ENCODE results near the gene TROAP.
A peak's percentile ranks its signal among the peaks of the same experiment; 100 is the strongest.
"Not testable (repeated sequence)": the region's sequence is repeated elsewhere in the genome, so short reads cannot be mapped to it uniquely, and the experiment has no call there.

The TROAP gene

DNA sequence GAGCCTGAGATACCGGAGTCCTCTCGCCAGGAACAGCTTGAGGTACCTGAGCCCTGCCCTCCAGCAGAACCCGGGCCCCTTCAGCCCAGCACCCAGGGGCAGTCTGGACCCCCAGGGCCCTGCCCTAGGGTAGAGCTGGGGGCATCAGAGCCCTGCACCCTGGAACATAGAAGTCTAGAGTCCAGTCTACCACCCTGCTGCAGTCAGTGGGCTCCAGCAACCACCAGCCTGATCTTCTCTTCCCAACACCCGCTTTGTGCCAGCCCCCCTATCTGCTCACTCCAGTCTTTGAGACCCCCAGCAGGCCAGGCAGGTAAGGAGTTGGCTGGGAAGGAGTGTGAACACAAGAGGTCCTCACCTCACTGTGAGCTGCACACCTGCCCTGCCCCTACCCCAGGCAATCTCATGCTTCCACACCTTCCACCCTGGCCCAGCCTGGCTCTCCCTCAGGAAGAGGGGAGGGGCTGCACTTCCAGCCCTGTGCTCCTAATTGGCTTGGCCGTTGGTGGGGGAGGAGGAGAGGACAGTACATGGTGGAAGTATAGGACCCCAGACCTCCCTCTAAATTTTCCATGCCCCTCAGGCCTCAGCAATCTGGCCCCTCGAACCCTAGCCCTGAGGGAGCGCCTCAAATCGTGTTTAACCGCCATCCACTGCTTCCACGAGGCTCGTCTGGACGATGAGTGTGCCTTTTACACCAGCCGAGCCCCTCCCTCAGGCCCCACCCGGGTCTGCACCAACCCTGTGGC lies 7.8 kb downstream of the TROAP start:
- no peak for DNase-seq (ENCODE audit: low read depth in 2 of 2)

DNA sequence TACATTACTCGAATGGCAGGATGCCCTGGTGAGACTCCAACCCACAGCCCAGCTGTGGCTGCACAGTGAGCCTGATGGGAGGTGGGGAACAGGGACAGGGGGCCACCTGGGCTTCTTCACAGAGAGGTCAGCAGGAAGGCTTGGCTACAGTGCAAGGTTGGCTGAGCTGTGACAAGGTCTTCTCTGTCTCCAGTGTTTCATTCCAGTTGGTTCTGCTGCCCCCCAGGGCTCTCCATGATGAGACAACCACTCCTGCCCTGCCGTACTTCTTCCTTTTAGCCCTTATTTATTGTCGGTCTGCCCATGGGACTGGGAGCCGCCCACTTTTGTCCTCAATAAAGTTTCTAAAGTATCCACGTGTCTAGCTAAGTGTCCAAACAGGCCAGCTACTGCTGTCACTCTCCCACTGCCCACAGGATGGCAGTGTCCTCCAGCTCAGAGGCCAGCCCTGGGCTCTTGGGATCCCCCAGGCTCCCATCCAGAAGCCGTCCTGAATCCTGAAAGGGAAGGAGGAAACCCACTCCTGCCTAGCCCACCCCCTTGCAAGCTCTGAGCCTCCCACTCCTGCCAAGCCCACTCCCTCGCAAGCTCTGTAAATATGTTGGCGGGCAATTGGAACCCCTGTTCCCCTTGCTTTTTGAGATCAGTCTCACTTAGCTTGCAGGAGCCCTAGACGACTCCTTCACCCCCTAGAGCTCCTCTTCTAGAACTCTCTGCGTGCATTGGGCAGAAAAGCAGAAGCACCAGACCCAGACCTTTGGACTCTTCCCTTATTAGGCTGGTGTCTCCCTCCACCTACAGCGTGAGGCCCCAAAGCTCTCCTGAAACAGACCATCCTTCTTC lies 8.5 kb downstream of the TROAP start:
- peak in 1 of 2 experiments; percentile 32 for DNase-seq (ENCODE audit: low read depth in 2 of 2)

GRCh38 chr12:49332441-49332861 lies 9.4 kb downstream of the TROAP start:
- no peak for DNase-seq (ENCODE audit: low read depth in 2 of 2)

DNA sequence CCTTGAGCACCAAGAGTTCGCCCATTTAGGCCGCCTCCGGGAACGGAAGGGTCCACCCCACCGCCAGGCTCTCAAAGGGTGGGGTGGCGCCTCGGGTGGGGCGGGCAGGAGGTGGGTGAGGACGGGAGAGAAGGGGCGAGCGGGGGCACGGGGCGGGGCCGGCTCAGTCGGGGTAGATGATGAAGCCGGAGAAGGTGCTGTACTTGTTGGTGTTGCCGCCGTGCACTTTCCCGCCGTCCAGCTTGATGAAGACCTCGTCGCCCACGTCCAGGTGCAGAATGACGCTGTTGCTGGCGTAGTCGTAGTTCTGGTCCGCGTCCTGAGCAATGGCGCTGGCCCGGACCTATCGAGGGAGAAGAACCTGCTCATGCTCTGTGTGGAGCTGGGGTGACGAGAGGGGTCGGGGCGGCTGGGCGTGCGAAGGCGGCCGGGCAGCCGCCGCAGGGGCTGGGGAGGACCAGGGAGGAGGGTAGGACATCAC lies 9.9 kb downstream of the TROAP start:
- no peak for DNase-seq (ENCODE audit: low read depth in 2 of 2)

GRCh38 chr12:49333778-49334177 lies 10.7 kb downstream of the TROAP start:
- not testable (repeated sequence) for DNase-seq (ENCODE audit: low read depth in 2 of 2)

DNA sequence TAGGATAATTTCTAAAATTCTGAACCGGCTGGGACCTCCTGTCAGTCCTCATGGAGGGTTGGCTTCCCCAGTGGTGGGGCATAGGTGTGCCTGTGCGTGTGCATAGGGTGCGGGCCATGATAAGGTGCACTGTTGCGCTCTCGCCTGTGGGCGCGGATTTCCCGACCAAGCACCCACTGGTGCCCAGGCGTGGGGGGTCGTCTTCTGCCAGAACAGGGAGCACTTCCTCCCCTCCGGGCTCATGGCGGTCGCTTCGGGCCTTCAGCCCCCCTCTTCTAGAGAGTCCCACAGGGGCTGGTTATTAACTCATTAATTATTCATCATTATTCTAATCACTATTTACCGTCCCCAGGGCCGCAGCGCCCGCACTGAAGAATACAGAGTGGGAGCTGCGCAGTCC lies 11.2 kb downstream of the TROAP start:
- no peak for DNase-seq (ENCODE audit: low read depth in 2 of 2)

GRCh38 chr12:49334681-49335080 lies 11.6 kb downstream of the TROAP start:
- DNase-seq (ENCODE audit: low read depth in 2 of 2): no peak

DNA sequence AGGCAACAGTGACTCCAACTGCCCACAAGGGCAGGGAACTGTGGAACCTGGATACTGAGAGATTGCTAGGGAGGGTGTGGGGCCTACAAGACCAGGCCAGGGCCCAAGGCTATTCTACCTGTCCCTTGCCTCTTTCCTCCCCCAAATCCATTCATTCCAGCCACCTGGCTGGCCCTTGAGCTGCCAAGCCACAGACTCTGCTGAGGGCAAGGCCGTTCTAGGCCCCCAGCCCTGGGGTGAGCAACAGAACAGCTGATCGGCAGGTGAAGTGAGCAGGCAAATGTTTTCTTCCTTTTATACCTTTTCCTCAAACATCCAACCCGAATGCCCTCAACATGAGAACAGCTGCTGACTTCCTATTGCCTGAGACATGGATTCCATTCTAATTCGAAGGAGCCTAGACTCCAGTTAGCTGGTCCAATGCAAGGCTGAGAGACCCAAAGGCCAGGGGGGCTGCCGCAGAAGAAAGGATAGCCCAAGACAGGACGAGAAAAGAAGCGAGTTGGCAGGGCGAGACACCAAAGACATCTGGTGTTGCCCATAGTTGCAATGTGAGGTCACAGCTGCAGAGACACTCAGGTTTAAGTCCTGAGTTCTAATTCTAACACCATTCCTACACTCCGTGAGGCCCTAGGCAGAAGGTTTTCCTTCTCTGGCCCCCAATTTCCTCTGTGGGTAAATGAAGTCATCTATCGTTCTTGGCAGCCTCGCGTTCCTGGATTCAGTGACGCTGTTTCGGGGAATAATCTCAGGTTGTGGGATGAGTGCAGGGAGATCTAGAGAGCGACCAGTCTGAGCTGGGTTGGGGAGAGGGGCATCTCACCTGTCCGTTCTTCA lies 12.3 kb downstream of the TROAP start:
- no peak for DNase-seq (ENCODE audit: low read depth in 2 of 2)

DNA sequence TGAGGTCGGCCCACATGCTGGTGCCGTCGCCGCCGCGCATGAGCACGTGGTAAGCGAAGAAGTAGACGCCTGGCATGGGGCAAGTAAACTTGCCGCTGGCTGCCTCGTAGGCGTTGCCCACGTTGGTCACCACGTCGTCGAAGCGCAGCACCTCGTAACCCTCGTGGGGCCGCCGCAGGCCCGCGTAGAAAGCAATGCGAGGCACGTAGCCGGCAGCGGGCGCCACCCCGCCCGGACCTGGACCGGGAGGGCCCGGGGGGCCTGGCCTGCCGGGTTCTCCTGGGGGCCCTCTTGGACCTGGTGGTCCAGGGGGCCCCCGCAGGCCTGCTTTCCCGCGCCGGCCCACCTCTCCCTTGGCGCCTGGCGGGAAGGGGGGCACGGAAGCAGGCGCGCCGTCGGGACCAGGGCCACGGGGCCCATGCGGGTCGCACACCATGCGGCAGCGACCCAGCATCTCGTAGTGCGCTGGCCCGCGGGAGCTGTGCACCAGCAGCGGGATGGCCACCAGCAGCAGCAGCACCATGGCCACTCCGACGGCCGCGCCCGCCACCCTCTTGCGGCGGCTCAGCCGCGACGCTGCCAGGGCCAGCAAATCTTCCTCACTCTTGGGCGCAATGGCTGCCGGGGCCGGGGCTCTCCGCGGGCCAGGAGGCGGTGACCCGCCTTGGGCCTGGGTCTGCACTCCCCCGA lies 13.0 kb downstream of the TROAP start:
- DNase-seq (ENCODE audit: low read depth in 2 of 2): no peak

DNA sequence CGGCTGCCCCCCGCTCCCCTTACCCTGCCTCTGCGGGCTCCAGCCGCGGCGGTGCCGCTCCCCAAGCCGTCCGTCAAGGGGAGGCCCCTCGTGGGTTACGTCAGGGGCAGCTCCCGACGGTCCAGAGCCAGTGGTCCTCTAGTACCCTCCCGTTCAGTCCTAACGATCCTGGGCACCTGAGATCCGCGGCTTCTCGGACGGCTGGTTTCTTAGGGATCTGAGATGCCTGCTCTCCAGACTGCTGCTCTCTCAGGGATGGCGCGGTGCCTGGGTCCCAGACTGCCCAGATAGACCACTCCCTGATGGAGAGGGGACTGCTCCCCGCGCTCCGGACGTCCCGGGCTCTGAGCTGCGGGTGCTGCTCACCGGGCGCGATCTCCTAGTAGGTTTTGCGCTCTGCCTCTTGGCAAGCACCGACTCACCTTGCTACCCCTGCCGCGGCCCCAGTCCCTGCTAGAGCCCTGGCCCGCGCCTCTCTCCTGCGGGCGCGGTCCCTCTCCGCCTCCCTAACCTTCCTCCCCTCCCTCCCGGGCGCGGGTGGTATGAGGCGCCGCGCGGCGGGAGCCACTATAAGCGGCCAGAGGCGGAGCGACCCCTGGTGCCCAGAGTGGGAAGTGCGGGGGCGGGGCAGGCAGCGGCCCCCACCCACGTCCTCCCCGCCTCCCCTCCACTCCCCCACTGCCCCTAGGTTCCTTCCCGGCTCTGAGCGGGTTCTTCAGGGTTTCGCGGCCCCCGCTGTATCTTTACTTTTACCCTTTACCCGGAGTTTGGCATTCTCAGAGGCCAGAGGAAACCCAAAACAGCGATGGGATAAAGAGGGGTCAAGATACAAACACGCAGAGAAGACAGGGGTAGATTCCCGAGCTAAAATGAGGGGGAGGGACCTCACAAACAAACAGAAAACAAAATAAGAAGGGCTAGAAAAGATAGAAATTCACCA lies 13.9 kb downstream of the TROAP start, which contains the start of gene C1QL4:
Gene C1QL4, minus strand, starts transcription at position 544 of the 940 bp plus-strand sequence. CDS start 711 bp downstream, outside the sequence.
- DNase-seq (ENCODE audit: low read depth in 2 of 2): peak in 1 of 2 experiments; percentile 23

DNA sequence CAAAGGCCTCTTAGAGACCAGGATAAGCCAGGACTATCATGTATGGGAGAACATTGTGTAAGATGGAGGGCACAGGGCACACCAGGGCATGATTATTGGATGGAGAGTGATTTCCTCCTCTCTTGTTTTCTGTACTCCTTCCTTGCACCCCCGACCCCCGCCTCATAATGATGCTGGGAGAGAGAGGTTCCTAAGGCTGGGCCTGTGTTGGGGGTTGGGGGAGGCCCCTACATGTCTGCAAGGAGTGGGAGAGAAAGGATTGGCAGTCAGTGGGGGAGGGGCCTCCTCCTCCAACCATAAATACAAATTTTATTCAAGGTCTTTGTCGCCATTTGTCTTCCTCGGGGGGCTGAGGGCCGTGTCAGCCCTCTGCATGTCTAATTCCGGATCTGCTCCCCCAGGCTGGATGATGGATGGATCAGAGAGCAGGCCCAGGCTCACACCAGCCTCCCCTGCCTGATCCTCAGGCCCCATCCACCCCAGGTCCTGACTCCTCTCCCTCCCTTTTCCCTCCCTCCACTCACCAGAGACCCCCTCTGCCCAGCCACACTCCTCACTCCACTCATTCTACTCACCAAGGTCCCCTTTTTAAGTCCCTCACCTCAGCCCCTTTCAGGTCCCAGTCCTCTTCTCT lies 15.9 kb downstream of the TROAP start:
- DNase-seq (ENCODE audit: low read depth in 2 of 2): no peak

DNA sequence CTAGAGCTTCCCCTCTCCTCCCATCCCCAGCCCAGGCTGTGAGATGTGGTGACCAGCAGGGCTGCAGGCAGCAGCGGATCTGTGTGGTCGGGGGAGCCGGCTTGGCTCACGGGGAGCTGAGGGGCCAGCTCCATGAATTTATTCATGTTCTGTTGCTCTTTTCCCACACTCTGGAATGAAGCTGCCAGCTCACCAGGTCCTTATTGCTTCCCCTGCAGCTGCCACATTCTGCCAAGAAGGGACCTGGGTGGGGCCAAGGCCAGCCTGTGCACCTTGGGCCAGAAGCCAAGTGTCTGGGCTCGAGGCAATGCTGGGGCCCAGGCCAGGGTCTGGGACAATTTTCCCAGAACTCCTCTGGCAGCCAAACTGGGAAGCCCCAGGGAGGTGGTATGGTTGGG lies 16.4 kb downstream of the TROAP start:
- DNase-seq (ENCODE audit: low read depth in 2 of 2): no peak

- no peak for DNase-seq (ENCODE audit: low read depth in 2 of 2)
These were observed 17.2 kb downstream of the TROAP start for GRCh38 chr12:49340095-49340870.

- DNase-seq (ENCODE audit: low read depth in 2 of 2): no peak
These were observed 18.1 kb downstream of the TROAP start for GRCh38 chr12:49340971-49341776.

- DNase-seq (ENCODE audit: low read depth in 2 of 2): no peak
These were observed 18.7 kb downstream of the TROAP start for GRCh38 chr12:49341777-49342065.

DNA sequence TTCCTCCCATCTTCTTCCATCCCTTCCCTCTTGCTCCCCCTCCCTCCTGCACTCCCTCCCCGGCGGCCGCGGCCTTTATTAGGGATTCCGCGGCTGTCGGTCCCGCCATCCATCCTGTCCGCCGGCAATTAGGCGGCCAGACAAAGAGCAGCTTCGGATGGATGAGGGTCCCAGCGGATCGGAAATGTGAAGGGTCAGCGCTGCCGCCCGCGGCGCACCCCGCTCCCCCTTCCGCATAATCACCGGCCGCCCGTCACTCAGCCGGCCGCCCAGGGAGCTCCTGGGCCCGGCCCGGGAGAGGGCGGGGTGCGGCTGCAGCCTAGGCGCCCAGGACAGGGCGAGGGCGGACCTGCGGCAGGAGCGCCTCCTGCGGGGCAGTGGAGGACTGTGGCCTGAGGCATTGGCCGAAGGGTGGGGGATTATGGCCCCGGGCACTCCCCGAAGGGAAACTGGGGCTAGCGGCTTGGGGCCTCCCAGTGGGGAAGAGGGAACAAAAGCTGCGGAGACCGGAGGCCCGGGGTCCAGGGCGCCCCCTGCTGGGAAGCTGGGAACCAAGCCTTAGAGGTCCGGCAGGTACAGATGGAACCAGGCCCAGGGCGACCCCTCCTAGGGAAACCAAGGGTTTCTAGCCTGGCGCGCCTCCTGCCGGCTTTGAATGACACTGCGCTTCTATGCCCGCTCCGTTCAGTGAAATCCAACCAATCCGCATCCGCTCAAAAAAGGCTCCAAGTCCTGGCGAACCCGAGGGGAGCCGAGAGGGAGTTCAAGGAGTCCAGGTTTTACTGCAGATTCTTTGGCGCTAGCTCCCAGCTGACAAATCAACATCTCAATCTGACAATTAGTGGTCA lies 19.2 kb downstream of the TROAP start:
- DNase-seq (ENCODE audit: low read depth in 2 of 2): no peak

Measured in fibroblast of skin of left quadriceps (primary cell).